Tibial nerve (tissue), 4 donors: ENCODE results near the gene OLFML3.

ENCODE experiments used
- EP300 ChIP-seq, 2 donors: sonication (generic); formaldehyde crosslinking; IDR thresholded peaks; one replicate each; pipeline ENCODE4 v1.6.1; 2017; ENCODE audit warnings: antibody characterized with exemption in 2 of 2, mild to moderate bottlenecking in 1 of 2
- POLR2A ChIP-seq, 2 donors: fragments of 450-650 bp; IDR thresholded peaks; one replicate each; pipeline ENCODE4 v1.6.1; 2017; ENCODE audit warnings: antibody characterized with exemption in 2 of 2, mild to moderate bottlenecking in 2 of 2, moderate library complexity in 2 of 2
- TF ChIP-seq, protein P1 (sequence below), 5 experiments: fragments of 200-600 bp in 3 of 5; fragments of 450-650 bp in 2 of 5; sonication (generic) in 3 of 5; IDR thresholded peaks; one replicate each; pipeline ENCODE4 v1.5.1; 2016 to 2019; ENCODE audit warnings: antibody characterized with exemption in 5 of 5, mild to moderate bottlenecking in 3 of 5, moderate library complexity in 2 of 5

GRCh38 chr1:113984710-113985109 lies 5.4 kb downstream of the OLFML3 start:
- TF ChIP-seq POLR2A (IDR thresholded peaks at IDR 0.05) (no peak), EP300 (IDR thresholded peaks at IDR 0.05) (no peak)
- TF ChIP-seq, protein P1, sequence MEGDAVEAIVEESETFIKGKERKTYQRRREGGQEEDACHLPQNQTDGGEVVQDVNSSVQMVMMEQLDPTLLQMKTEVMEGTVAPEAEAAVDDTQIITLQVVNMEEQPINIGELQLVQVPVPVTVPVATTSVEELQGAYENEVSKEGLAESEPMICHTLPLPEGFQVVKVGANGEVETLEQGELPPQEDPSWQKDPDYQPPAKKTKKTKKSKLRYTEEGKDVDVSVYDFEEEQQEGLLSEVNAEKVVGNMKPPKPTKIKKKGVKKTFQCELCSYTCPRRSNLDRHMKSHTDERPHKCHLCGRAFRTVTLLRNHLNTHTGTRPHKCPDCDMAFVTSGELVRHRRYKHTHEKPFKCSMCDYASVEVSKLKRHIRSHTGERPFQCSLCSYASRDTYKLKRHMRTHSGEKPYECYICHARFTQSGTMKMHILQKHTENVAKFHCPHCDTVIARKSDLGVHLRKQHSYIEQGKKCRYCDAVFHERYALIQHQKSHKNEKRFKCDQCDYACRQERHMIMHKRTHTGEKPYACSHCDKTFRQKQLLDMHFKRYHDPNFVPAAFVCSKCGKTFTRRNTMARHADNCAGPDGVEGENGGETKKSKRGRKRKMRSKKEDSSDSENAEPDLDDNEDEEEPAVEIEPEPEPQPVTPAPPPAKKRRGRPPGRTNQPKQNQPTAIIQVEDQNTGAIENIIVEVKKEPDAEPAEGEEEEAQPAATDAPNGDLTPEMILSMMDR (IDR thresholded peaks at IDR 0.05): no peak
